IPS-20b (cell line): ENCODE measurements around the gene THRB.

Experiments
- H3K27ac ChIP-seq: one replicate; pipeline ENCODE4 v1.5.1; 2013; ENCODE audit warnings: low read length
- H3K27me3 ChIP-seq: 2 replicates; pipeline ENCODE4 v1.6.1; 2013; ENCODE audit warnings: mild to moderate bottlenecking, low read length, inconsistent platforms; ENCODE audit not compliant: insufficient read depth
- H3K36me3 ChIP-seq: 2 replicates; pipeline ENCODE4 v1.6.1; 2013; ENCODE audit warnings: low read depth, mild to moderate bottlenecking, inconsistent platforms, low read length, moderate library complexity; ENCODE audit not compliant: insufficient read depth
- H3K4me1 ChIP-seq: 2 replicates; pipeline ENCODE4 v1.6.1; 2013; ENCODE audit warnings: mild to moderate bottlenecking, control low read depth, inconsistent platforms, low read length, moderate library complexity; ENCODE audit not compliant: insufficient read depth
- H3K4me3 ChIP-seq: 2 replicates; pipeline ENCODE4 v1.5.1; 2013; ENCODE audit warnings: mild to moderate bottlenecking, low read length, inconsistent platforms
- H3K9ac ChIP-seq: 2 replicates; pipeline ENCODE4 v1.6.1; 2013; ENCODE audit warnings: low read depth, mild to moderate bottlenecking, inconsistent platforms, low read length, moderate library complexity
- H3K9me3 ChIP-seq: 2 replicates; pipeline ENCODE4 v1.6.1; 2013; ENCODE audit warnings: mild to moderate bottlenecking, low read depth, low read length, inconsistent platforms; ENCODE audit not compliant: insufficient read depth

Gene THRB

DNA sequence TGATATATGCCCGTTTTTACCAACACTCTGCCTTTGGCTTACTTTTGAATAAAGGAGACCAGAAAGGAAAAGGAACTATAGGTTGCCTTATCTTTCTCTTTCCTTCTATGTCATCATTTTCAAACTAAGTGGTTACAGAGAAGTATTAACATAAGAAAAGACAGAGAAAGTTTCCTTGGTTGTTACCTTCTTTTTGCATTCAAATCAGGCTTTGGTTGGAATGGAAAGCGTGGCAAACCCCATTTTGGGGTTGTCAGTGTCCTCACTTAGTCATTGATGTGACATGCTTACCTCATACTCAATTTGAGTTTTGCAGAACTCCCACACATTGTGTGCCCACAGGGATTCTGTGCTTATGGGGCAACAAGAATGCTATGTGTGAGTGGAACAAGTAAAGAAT, 3.7 kb upstream of the THRB start:
- H3K9me3 ChIP-seq = no peaks in the 10 kb centered on the region
- H3K27ac ChIP-seq = no peak overlapping the region
- H3K36me3 ChIP-seq = no peaks in the 10 kb centered on the region
- no peak overlapping the region for H3K9ac ChIP-seq
- H3K4me3 ChIP-seq = peak overlapping the region; percentile 32
- peaks cover 31% of the 10 kb centered on the region for H3K27me3 ChIP-seq
- H3K4me1 ChIP-seq = peaks cover 29% of the 10 kb centered on the region

DNA sequence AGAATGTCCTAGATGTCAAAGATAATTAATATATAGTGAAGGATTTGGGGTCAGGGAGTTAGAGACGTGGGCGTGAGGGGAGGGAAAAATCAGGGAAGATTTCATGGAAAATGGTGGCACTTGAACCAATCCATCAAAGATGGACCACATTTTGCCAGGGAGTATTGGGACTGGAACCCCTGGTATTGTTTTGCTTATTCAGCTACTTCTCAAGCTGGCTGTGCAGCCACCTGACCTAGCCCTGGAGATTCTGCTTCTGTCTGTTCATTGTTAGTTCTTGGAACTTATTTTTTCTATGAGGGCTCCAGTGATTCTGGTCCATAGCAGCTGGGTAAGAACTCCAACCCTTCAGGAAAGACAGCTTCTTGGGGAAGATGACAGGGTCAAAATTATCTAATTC, 3.3 kb upstream of the THRB start:
- Histone ChIP-seq H3K27me3 (peaks cover 36% of the 10 kb centered on the region), H3K4me1 (peaks cover 32% of the 10 kb centered on the region), H3K9me3 (no peaks in the 10 kb centered on the region), H3K9ac (no peak overlapping the region), H3K4me3 (peak overlapping the region; percentile 32), H3K36me3 (no peaks in the 10 kb centered on the region), H3K27ac (no peak overlapping the region)

DNA sequence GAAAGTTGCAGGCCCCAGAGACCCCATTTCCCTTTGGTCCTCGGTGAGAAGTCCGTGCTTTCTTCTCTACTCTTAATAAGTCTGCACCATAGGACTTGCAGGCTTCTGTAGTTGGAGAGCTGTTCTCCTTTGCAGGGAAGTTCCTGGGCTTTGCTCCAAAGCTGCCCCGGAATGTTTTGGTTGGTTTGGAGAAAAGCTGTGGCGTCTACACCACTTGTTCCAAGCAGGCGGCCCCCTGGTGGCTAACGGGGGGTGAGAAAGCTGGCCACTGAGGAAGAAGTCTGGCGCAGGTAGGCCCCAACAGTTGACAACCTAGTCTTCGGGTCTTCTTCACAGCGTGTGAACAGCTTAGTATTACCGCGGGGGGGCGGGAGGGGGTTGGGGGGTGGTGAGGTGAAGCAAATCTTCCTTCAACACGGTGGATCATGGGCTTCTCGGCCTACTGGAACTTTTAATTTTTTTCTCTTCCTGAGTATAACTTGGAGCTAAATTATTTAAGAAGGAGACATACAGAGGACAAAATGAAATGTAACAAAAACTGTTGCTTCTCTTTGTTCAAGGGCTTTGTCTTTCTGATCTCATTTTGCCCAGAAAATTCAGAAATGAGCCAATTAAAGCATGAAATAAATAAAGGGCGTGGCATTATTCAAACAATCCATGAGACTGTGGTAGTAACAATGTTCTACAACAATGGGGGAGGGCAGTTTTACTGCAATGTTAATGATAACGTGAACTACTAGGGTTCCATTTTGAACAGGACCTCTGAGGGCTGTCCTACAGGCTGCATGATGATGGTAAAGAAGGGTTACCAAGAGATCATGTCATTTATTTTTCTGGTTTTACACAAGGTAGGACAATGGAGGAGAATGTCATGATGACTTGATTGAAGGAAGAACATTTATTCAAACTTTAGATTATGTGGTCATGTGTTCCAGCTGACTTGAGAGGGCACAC, 2.2 kb upstream of the THRB start:
- Histone ChIP-seq H3K27ac (no peak overlapping the region), H3K9ac (no peak overlapping the region), H3K4me1 (peaks cover 43% of the 10 kb centered on the region), H3K36me3 (no peaks in the 10 kb centered on the region), H3K9me3 (no peaks in the 10 kb centered on the region), H3K4me3 (no peak overlapping the region), H3K27me3 (peaks cover 47% of the 10 kb centered on the region)

DNA sequence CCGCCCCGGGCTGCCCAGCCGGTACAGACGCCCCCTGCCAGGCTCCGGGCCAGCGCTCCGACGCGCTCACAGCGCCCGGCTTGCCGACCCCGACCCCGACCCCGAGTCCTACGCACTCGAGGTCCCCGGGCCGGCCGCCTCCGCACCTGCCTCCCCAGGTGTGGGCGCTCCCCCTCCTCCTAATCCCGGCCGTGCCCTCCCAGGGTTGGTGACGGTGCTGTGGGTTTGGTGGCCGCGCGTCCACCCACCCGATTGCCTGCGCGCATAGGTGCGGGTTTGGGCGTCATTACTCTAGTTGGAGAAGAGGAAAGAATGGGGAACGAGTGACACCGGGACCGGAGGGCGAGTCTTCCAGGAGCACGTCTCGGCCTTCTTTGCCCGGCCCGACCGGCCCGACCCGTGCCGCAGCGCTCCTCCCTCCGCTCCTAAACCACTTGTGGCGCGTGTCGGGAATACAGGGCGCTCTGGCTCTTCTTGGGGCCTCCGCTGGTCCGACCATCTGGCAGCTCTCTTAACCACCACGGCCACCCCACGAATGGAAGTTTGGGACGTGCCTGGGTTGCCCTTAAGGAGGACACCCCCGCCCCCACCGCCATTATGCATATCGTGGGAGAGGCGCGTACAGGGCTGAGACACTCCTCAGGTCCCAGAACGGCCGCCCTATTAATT, 810 bp upstream of the THRB start:
- Histone ChIP-seq H3K27ac (no peak overlapping the region), H3K36me3 (no peaks in the 10 kb centered on the region), H3K9me3 (no peaks in the 10 kb centered on the region), H3K9ac (peak overlapping the region; percentile 26; the same call in 1 of the 2 replicates), H3K4me3 (peak overlapping the region; percentile 85), H3K27me3 (peaks cover 61% of the 10 kb centered on the region), H3K4me1 (peaks cover 46% of the 10 kb centered on the region)

DNA sequence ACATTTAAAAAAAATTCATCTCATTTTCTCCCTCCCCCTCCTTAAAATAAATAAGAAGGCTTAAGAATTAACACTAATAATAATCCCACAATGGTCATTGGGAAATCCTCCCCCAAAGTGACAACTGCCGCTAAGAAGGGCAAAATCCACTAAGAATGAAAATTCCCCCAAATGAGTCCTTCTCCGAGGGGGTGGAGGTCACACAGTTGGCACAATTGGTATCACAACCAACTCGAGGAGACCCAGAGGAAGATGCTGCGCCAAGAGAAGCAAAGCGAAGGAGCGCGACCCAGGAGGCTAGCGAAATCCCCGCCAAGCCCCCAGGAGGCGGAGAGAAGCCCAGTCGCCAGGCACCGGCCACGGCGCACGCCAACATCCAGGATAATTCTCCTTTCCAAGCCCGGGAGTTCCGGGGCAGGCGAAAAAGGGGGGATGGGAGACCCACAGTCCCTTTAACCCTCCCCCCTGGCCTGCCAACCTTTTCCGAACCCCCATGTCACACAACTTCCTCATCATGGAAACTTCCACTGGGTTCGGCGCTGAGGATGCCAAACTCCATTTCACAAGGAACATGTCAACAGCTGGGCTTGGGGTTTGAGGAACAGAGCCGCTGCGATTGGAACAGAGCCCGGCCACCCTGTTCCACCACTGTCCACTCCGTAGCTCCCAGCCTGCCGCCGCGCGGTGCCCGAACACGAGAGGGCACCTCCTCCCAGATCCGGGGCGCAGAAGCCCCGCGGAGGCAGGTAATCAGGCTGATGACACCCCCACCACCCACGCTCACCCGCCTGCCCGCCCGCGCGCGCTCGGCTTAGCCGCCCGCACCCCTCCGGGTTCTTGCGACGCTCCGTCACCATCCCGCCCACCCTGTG, 668 bp downstream of the THRB start:
- Histone ChIP-seq H3K36me3 (no peaks in the 10 kb centered on the region), H3K27ac (no peak overlapping the region), H3K27me3 (peaks cover 62% of the 10 kb centered on the region), H3K9ac (peak overlapping the region; percentile 35; the same call in 1 of the 2 replicates), H3K4me1 (peaks cover 41% of the 10 kb centered on the region), H3K9me3 (no peaks in the 10 kb centered on the region), H3K4me3 (peak overlapping the region; percentile 85)

DNA sequence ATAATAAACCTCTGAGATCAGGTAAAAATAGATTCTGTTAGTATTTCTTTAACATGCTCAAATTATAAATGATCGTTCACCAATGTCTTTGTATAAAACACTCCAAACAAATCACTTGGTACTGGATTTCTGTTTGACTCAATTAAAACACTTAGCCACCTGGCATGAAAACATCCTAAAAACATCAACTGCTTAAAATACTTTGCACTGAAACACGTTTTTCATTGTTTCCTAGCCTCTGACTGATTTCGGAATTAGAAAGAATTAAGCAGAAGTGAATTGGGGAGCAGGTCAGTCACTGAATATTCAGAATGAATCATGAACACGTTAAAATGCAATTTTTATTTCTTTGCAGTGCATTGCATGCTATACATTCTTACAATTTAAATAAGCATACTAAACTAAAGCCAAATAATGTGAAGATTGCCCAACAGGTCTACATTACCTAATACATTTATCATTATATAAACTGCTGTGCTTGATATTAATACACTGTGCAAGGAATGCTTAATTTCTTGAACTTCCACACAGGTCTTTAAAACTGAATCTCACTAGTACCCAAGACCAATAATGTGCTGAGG, 1.6 kb downstream of the THRB start:
- Histone ChIP-seq H3K27ac (no peak overlapping the region), H3K27me3 (peaks cover 62% of the 10 kb centered on the region), H3K36me3 (no peaks in the 10 kb centered on the region), H3K9me3 (no peaks in the 10 kb centered on the region), H3K4me1 (peaks cover 32% of the 10 kb centered on the region), H3K4me3 (peak overlapping the region; percentile 85), H3K9ac (no peak overlapping the region)

DNA sequence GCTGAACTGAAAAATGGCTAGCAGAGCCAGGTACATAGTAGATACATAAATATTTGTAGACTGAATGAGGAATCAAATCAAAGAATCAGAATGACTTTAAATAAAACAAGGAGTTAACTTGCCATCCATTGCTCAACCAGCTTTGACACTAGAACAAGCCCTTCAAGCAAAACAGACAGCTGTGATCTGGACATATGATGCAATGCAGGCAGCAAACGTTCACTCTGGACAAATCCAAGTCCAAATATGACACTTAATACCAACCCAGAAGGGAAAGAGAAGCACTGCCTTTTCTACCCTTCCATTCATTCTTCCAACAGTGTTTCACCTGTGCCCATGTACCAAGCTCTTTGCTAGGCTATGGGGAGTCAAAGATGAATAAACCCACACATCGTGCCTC, 4.5 kb downstream of the THRB start:
- no peaks in the 10 kb centered on the region for H3K36me3 ChIP-seq
- H3K9me3 ChIP-seq = no peaks in the 10 kb centered on the region
- H3K4me3 ChIP-seq = no peak overlapping the region
- H3K4me1 ChIP-seq = peaks cover 20% of the 10 kb centered on the region
- H3K9ac ChIP-seq = no peak overlapping the region
- H3K27me3 ChIP-seq = peaks cover 42% of the 10 kb centered on the region
- no peak overlapping the region for H3K27ac ChIP-seq

DNA sequence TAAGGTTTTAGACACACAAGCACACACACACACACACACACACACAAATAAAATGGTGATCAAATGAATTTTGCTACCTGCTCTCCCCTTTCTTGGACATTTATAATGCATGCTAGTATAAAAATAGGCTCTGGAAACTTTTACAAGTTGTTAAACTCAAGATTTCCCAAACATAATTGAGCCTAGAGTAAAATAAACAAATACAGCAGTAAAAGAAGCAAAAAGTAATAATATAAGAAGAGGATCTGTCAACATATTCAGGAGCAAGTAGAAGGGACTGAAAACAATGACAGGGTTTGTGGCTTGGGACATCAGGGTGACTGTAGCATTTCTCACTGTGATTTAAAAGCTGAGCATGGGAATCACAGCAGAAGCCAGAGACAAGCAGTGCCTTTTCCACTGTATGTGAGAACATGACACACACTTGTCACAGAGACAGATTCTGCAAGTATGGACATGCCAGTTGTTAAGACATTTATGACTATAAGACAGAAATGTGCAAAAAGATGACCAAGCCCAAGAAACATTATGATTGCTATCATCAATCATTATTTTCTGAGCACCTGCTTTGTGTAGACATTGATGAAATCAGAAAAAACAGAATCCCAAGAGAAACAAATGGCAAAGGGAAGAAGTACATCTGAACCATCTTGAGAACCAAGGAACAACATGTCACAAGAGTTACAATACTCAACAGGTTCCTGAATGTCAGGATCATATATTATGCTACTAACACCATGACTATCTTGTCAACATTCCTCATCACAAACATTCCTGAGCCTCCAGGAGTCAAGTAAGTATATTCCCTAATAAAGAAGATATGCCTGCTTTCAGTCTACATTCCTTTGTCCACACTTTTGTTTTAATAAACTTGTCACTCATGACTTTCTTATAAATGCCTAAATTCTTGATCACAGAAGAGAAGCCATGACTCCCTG, 7.1 kb downstream of the THRB start:
- Histone ChIP-seq H3K4me1 (peaks cover 10% of the 10 kb centered on the region), H3K4me3 (no peak overlapping the region)

DNA sequence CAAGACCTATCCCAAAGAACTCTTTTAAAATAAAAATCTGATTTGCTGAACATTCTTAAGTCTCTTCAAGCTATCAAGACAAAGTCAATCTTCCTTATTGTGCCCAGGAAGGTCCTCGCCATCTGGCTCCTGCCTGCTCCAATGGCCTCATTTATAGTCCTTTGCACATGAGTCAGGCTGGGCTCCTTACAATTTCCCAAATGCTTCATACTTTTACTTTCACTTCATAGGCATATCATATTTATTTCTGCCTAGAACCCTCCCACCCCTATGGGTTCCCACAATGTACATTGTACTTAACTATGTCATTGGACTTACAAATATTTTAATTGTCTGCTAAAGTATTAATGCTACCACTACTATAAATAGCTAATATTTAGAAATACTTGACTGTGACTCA, 9.1 kb downstream of the THRB start:
- Histone ChIP-seq H3K36me3 (no peaks in the 10 kb centered on the region), H3K27me3 (peaks cover 2% of the 10 kb centered on the region; the same call in 1 of the 2 replicates), H3K9ac (no peak overlapping the region), H3K27ac (no peak overlapping the region), H3K4me1 (0 out of 2 replicates have a peak, but pooled peaks cover 3% of the 10 kb centered on the region), H3K4me3 (no peak overlapping the region), H3K9me3 (no peaks in the 10 kb centered on the region)

More for the DNA sequence above, 7.1 kb downstream of the THRB start:
- no peaks in the 10 kb centered on the region for H3K36me3 ChIP-seq
- H3K9ac ChIP-seq = no peak overlapping the region
- peaks cover 23% of the 10 kb centered on the region for H3K27me3 ChIP-seq
- H3K9me3 ChIP-seq = no peaks in the 10 kb centered on the region
- H3K27ac ChIP-seq = no peak overlapping the region

DNA sequence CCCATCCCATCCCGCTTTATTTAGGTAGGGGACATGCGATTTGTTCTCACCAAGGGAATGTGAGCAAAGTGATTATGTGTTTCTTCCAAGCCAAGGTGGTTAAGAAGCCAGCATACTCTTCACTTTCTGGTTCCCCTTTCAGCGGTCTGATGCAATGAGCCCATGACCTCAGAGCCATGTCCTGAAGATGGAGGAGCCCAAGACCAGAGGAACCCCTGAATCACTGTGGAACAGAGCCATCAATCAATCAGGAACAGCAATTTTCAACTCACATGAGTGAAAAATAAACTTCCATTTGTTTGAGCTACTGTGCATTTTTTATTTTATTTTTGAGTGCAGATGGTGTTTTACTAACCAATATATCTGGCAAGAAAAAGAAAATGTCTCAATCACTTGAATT, 10.8 kb downstream of the THRB start:
- Histone ChIP-seq H3K4me3 (no peak overlapping the region), H3K27ac (no peak overlapping the region), H3K27me3 (peaks cover 9% of the 10 kb centered on the region; the same call in 1 of the 2 replicates), H3K4me1 (0 out of 2 replicates have a peak, but pooled peaks cover 3% of the 10 kb centered on the region), H3K9me3 (no peaks in the 10 kb centered on the region), H3K9ac (no peak overlapping the region), H3K36me3 (no peaks in the 10 kb centered on the region)
